HCT116 (cell line): ENCODE data around the gene SZT2.

Source experiments
- CEBPB ChIP-seq: IDR thresholded peaks from 2 replicates; pipeline ENCODE4 v1.6.1; 2012; ENCODE audit warnings: low read depth
- EZH2 ChIP-seq: fragments of 200-600 bp; sonication (generic); IDR thresholded peaks from 2 replicates; pipeline ENCODE4 v1.6.1; 2017; ENCODE audit warnings: antibody characterized with exemption, mixed run types
- JUND ChIP-seq: IDR thresholded peaks from 2 replicates; pipeline ENCODE4 v1.6.1; 2012
- POLR2A ChIP-seq: IDR thresholded peaks from 2 replicates; pipeline ENCODE4 v1.7.0; 2011; ENCODE audit warnings: borderline replicate concordance; ENCODE audit not compliant: insufficient read depth, insufficient read length; ENCODE audit errors: extremely low read depth
- POLR2AphosphoS5 ChIP-seq: IDR thresholded peaks from 2 replicates; pipeline ENCODE4 v1.6.1; 2011; ENCODE audit warnings: mild to moderate bottlenecking, low read depth, low read length, moderate library complexity
- RAD21 ChIP-seq: IDR thresholded peaks from 2 replicates; pipeline ENCODE4 v1.6.1; 2012; ENCODE audit warnings: low read depth, mild to moderate bottlenecking
- SIN3A ChIP-seq: IDR thresholded peaks from 2 replicates; pipeline ENCODE4 v1.6.1; 2012; ENCODE audit warnings: low read depth
- TCF7L2 ChIP-seq: IDR thresholded peaks from 2 replicates; pipeline ENCODE4 v1.7.0; 2011; ENCODE audit warnings: borderline replicate concordance, inconsistent platforms; ENCODE audit not compliant: insufficient read depth, insufficient read length; ENCODE audit errors: extremely low read depth
- ZBTB33 ChIP-seq: IDR thresholded peaks from 2 replicates; pipeline ENCODE4 v1.6.1; 2011; ENCODE audit warnings: mild to moderate bottlenecking, low read length, moderate library complexity; ENCODE audit not compliant: insufficient replicate concordance; ENCODE audit errors: extremely low read depth
- ZFX ChIP-seq: fragments of 450-650 bp; IDR thresholded peaks from 2 replicates; pipeline ENCODE4 v1.6.1; 2017
- TF ChIP-seq, protein P1 (sequence below), 3 experiments: fragments of 200-600 bp in 1 of 3; sonication (generic) in 1 of 3; IDR thresholded peaks in 2 of 3; conservative IDR thresholded peaks in 1 of 3; 2 replicates each; pipeline ENCODE4 v1.5.1; 2012 to 2017; ENCODE audit warnings: low read depth in 2 of 3, low read length in 2 of 3, antibody characterized with exemption in 1 of 3, borderline replicate concordance in 1 of 3, control low read depth in 1 of 3, mild to moderate bottlenecking in 1 of 3, mixed read lengths in 1 of 3, mixed run types in 1 of 3, moderate library complexity in 1 of 3; ENCODE audit not compliant: insufficient read depth in 1 of 3

DNA sequence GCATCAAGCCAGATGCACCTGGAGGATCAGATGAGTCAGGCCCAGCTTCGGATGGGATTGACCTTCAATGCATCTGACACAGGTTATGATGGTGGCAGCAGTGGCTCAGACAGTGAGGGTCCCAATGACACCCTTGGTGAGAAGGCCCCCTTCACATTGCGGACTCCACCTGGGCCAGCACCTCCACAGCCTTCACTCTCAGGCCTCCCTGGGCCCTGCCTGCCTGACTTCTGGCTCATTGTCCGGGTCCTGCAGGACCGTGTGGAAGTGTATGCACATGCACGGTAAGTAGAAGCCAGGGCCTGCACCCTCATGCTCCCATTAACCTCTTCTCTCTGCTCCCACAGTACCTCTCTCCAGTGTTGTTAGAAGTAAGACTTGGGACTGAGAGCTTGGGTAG, 43.2 kb downstream of the SZT2 start:
- no peak for TF ChIP-seq POLR2A
- no peak for TF ChIP-seq EZH2
- TF ChIP-seq, protein P1, sequence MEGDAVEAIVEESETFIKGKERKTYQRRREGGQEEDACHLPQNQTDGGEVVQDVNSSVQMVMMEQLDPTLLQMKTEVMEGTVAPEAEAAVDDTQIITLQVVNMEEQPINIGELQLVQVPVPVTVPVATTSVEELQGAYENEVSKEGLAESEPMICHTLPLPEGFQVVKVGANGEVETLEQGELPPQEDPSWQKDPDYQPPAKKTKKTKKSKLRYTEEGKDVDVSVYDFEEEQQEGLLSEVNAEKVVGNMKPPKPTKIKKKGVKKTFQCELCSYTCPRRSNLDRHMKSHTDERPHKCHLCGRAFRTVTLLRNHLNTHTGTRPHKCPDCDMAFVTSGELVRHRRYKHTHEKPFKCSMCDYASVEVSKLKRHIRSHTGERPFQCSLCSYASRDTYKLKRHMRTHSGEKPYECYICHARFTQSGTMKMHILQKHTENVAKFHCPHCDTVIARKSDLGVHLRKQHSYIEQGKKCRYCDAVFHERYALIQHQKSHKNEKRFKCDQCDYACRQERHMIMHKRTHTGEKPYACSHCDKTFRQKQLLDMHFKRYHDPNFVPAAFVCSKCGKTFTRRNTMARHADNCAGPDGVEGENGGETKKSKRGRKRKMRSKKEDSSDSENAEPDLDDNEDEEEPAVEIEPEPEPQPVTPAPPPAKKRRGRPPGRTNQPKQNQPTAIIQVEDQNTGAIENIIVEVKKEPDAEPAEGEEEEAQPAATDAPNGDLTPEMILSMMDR (IDR thresholded peaks at IDR 0.05 in 2 of 3, conservative IDR thresholded peaks at IDR 0.05 in 1 of 3; ENCODE audit: borderline replicate concordance in 1 of 3, insufficient read depth in 1 of 3, low read depth in 2 of 3, low read length in 2 of 3), result no peak
- no peak for TF ChIP-seq TCF7L2
- no peak for TF ChIP-seq ZBTB33
- no peak for TF ChIP-seq POLR2AphosphoS5
- no peak for TF ChIP-seq CEBPB
- no peak for TF ChIP-seq SIN3A
- TF ChIP-seq RAD21, result no peak
- TF ChIP-seq ZFX, result no peak
- no peak for TF ChIP-seq JUND
